Right lobe of liver (tissue), 4 donors: ENCODE measurements around the gene SUPT6H.

Experiments
- POLR2A ChIP-seq: fragments of 450-650 bp; IDR thresholded peaks from one replicate; pipeline ENCODE4 v1.6.1; 2017; ENCODE audit warnings: antibody characterized with exemption, mild to moderate bottlenecking
- TF ChIP-seq, protein P1 (sequence below), 4 donors: fragments of 200-600 bp in 3 of 4; fragments of 450-650 bp in 1 of 4; IDR thresholded peaks; one replicate each; pipeline versions ENCODE4 v1.5.1 to v1.8.0; 2016 to 2022; ENCODE audit warnings: antibody characterized with exemption in 4 of 4, mild to moderate bottlenecking in 2 of 4
- donor health status: DM: no; HTN: no; CAD: no.
- donor health status: DM: no; HTN: no; CAD: no.
- donor health status: DM: no; HTN: yes; CAD: no.

DNA sequence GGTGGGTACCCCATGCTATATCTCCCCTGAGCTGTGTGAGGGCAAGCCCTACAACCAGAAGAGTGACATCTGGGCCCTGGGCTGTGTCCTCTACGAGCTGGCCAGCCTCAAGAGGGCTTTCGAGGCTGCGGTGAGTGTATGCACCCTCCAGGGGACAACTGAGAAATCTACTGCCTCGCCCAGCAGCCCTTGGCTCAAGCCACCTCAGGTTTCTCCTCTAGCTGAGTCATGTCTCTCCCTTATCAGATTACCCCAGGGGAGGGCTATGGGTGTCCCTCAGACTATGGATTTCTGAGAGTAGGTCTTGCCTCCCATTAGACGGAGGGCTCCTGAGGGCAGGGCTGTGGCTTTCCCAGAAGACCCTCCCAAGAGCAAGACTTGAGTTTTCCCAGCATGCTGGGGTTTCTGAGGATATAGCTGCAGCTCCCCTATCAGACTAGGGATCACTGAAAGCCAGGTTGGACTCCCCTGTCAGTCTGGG is 73.3 kb downstream of the SUPT6H start:
- TF ChIP-seq POLR2A: no peak
- TF ChIP-seq, protein P1, sequence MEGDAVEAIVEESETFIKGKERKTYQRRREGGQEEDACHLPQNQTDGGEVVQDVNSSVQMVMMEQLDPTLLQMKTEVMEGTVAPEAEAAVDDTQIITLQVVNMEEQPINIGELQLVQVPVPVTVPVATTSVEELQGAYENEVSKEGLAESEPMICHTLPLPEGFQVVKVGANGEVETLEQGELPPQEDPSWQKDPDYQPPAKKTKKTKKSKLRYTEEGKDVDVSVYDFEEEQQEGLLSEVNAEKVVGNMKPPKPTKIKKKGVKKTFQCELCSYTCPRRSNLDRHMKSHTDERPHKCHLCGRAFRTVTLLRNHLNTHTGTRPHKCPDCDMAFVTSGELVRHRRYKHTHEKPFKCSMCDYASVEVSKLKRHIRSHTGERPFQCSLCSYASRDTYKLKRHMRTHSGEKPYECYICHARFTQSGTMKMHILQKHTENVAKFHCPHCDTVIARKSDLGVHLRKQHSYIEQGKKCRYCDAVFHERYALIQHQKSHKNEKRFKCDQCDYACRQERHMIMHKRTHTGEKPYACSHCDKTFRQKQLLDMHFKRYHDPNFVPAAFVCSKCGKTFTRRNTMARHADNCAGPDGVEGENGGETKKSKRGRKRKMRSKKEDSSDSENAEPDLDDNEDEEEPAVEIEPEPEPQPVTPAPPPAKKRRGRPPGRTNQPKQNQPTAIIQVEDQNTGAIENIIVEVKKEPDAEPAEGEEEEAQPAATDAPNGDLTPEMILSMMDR (IDR thresholded peaks at IDR 0.05): no peak
